H1 (cell line): ENCODE results near the gene MRPS10. TPM values are rescaled to one million over a fixed set of nuclear protein-coding genes. Genes with fewer than 3 reads are reported as not detected.

Source experiments
- CTCF ChIA-PET: fragments of 300-600 bp; sonication (Branson Sonifier 250); formaldehyde crosslinking; loops from one replicate; lab custom pipeline; 2021; ENCODE audit not compliant: partially characterized antibody; lab: Charles Lee
- POLR2A ChIA-PET: fragments of 300-600 bp; sonication (Branson Sonifier 250); formaldehyde crosslinking; loops from one replicate; lab custom pipeline; 2021; ENCODE audit warnings: inconsistent platforms; ENCODE audit not compliant: partially characterized antibody; lab: Charles Lee
- DNase-seq, 2 experiments: peaks; one replicate each; pipeline versions ENCODE4 v3.0.0 to v3.0.0-alpha.2; 2010 to 2022; ENCODE audit warnings: low spot score in 2 of 2, low read depth in 1 of 2, mixed read lengths in 1 of 2
- FAIRE-seq: peaks from 2 replicates; lab custom pipeline; 2011; peaks lifted over from hg19 to GRCh38; lab: Jason Lieb, UNC
- H2AFZ ChIP-seq: 2 replicates; pipeline ENCODE4 v1.8.1; 2012; ENCODE audit warnings: low read length, inconsistent platforms
- H2AK5ac ChIP-seq: 2 replicates; pipeline ENCODE4 v1.6.1; 2013; ENCODE audit warnings: low read depth, low read length
- H2BK120ac ChIP-seq: replicated peaks from 2 replicates; pipeline ENCODE3; 2013; ENCODE audit warnings: low read depth, low read length, inconsistent platforms
- H2BK12ac ChIP-seq: 2 replicates; pipeline ENCODE4 v1.6.1; 2013; ENCODE audit warnings: low read depth, low read length
- H2BK15ac ChIP-seq: 2 replicates; pipeline ENCODE4 v1.6.1; 2013; ENCODE audit warnings: low read length
- H2BK20ac ChIP-seq: 2 replicates; pipeline ENCODE4 v1.6.1; 2013; ENCODE audit warnings: low read length
- H2BK5ac ChIP-seq: 2 replicates; pipeline ENCODE4 v1.6.1; 2013; ENCODE audit warnings: low read depth, low read length
- H3K14ac ChIP-seq: 2 replicates; pipeline ENCODE4 v1.6.1; 2013; ENCODE audit warnings: inconsistent platforms; ENCODE audit not compliant: insufficient read length
- H3K18ac ChIP-seq: 2 replicates; pipeline ENCODE4 v1.6.1; 2013; ENCODE audit warnings: low read length; ENCODE audit errors: extremely low read depth
- H3K23ac ChIP-seq: 2 replicates; pipeline ENCODE4 v1.6.1; 2013; ENCODE audit warnings: inconsistent platforms; ENCODE audit not compliant: insufficient read length
- H3K23me2 ChIP-seq: 2 replicates; pipeline ENCODE4 v1.6.1; 2013; ENCODE audit warnings: low read depth, low read length
- H3K27ac ChIP-seq: 2 replicates; pipeline ENCODE4 v1.6.1; 2011; ENCODE audit warnings: low read depth, low read length, inconsistent platforms
- H3K27me3 ChIP-seq, 4 experiments: replicated peaks in 1 of 4; 1 replicate in 1 of 4; 2 replicates in 3 of 4; pipeline versions ENCODE4 v1.6.1 to v1.8.1; 2011 to 2013; ENCODE audit warnings: low read length in 3 of 4, mild to moderate bottlenecking in 3 of 4, inconsistent platforms in 2 of 4, mixed read lengths in 2 of 4, moderate library complexity in 1 of 4; ENCODE audit not compliant: control insufficient read depth in 3 of 4, insufficient read depth in 3 of 4; ENCODE audit errors: extremely low read depth in 1 of 4
- H3K36me3 ChIP-seq, 4 experiments: 2 replicates each; pipeline versions ENCODE4 v1.6.1 to v1.8.1; 2011 to 2013; ENCODE audit warnings: mild to moderate bottlenecking in 4 of 4, low read length in 3 of 4, moderate library complexity in 2 of 4, control low read depth in 1 of 4, inconsistent platforms in 1 of 4; ENCODE audit not compliant: insufficient read depth in 4 of 4, control insufficient read depth in 2 of 4
- H3K4ac ChIP-seq: replicated peaks from 2 replicates; pipeline ENCODE3; 2013; ENCODE audit warnings: low read length, low read depth, mixed read lengths, inconsistent platforms; ENCODE audit not compliant: insufficient read length
- H3K4me1 ChIP-seq, 4 experiments: replicated peaks in 1 of 4; 1 replicate in 1 of 4; 2 replicates in 3 of 4; pipeline versions ENCODE4 v1.6.1 to v1.8.1; 2011 to 2013; ENCODE audit warnings: low read length in 3 of 4, inconsistent platforms in 2 of 4, mixed read lengths in 1 of 4; ENCODE audit not compliant: insufficient read depth in 4 of 4, control insufficient read depth in 3 of 4
- H3K4me2 ChIP-seq, 2 experiments: 2 replicates each; pipeline versions ENCODE4 v1.6.1 to v1.8.1; 2011 to 2013; ENCODE audit warnings: low read depth in 2 of 2, low read length in 2 of 2, control low read depth in 1 of 2, inconsistent platforms in 1 of 2, mild to moderate bottlenecking in 1 of 2; ENCODE audit not compliant: insufficient read depth in 1 of 2
- H3K4me3 ChIP-seq, 4 experiments: fragments of 200-600, 300-600 bp in 1 of 4; sonication (generic), shearing (Covaris generic), sonication (Bioruptor Twin) in 1 of 4; 2 replicates each; pipeline versions ENCODE4 v1.5.1 to v1.8.1; 2011 to 2016; ENCODE audit warnings: low read length in 4 of 4, low read depth in 3 of 4, control low read depth in 2 of 4, inconsistent platforms in 2 of 4, mild to moderate bottlenecking in 2 of 4, mixed read lengths in 1 of 4, moderate library complexity in 1 of 4; ENCODE audit not compliant: insufficient read depth in 2 of 4; ENCODE audit errors: extremely low read depth in 1 of 4
- H3K56ac ChIP-seq: replicated peaks from 2 replicates; pipeline ENCODE3; 2013; ENCODE audit warnings: low read depth, mild to moderate bottlenecking, mixed read lengths, low read length, inconsistent platforms; ENCODE audit not compliant: insufficient read length
- H3K79me1 ChIP-seq: 2 replicates; pipeline ENCODE4 v1.6.1; 2013; ENCODE audit warnings: low read depth, low read length, control low read depth
- H3K79me2 ChIP-seq, 2 experiments: 2 replicates each; pipeline versions ENCODE4 v1.6.1 to v1.8.1; 2012 to 2013; ENCODE audit warnings: low read length in 2 of 2, mild to moderate bottlenecking in 2 of 2, inconsistent platforms in 1 of 2; ENCODE audit not compliant: insufficient read depth in 2 of 2, control insufficient read depth in 1 of 2
- H3K9ac ChIP-seq, 4 experiments: replicated peaks in 1 of 4; 1 replicate in 1 of 4; 2 replicates in 3 of 4; pipeline versions ENCODE4 v1.6.1 to v1.8.1; 2011 to 2013; ENCODE audit warnings: low read depth in 3 of 4, low read length in 3 of 4, control low read depth in 2 of 4, mild to moderate bottlenecking in 2 of 4, moderate library complexity in 2 of 4, inconsistent platforms in 1 of 4; ENCODE audit errors: extremely low read depth in 1 of 4
- H3K9me3 ChIP-seq, 2 experiments: 2 replicates each; pipeline versions ENCODE4 v1.6.1 to v1.8.1; 2012 to 2013; ENCODE audit warnings: mild to moderate bottlenecking in 2 of 2, moderate library complexity in 2 of 2, control low read depth in 1 of 2, inconsistent platforms in 1 of 2, low read depth in 1 of 2, low read length in 1 of 2, mixed read lengths in 1 of 2; ENCODE audit not compliant: insufficient read depth in 2 of 2
- H4K20me1 ChIP-seq, 2 experiments: replicated peaks in 1 of 2; 2 replicates each; pipeline versions ENCODE3 to v1.8.1; 2011 to 2013; ENCODE audit warnings: inconsistent platforms in 2 of 2, low read length in 2 of 2, mild to moderate bottlenecking in 1 of 2; ENCODE audit not compliant: insufficient read depth in 2 of 2, control insufficient read depth in 1 of 2
- H4K5ac ChIP-seq: 2 replicates; pipeline ENCODE4 v1.6.1; 2013; ENCODE audit warnings: low read length, low read depth, mixed read lengths, inconsistent platforms; ENCODE audit not compliant: insufficient read length
- H4K8ac ChIP-seq: 2 replicates; pipeline ENCODE4 v1.8.0; 2013; ENCODE audit warnings: mild to moderate bottlenecking, moderate library complexity, low read length, inconsistent platforms; ENCODE audit not compliant: insufficient read depth; ENCODE audit errors: extremely low read depth
- H4K91ac ChIP-seq: replicated peaks from 2 replicates; pipeline ENCODE3; 2013; ENCODE audit warnings: low read length, mixed read lengths, inconsistent platforms; ENCODE audit not compliant: insufficient read length
- CEBPB ChIP-seq: IDR thresholded peaks from 2 replicates; pipeline ENCODE4 v1.6.1; 2012; ENCODE audit warnings: low read depth, low read length
- TEAD4 ChIP-seq: IDR thresholded peaks from 2 replicates; pipeline ENCODE4 v1.6.1; 2012; ENCODE audit warnings: low read depth, low read length, inconsistent platforms, mixed read lengths
- WGBS, 2 experiments: shearing (Covaris generic) in 1 of 2; methylation state at CpG; one replicate each; pipeline versions ENCODE4 v1.1.6 to v1.1.7; 2013 to 2015; ENCODE audit warnings: low lambda C conversion rate in 2 of 2, mixed read lengths in 2 of 2, inconsistent platforms in 1 of 2, low coverage in 1 of 2, missing lambda C conversion rate in 1 of 2; ENCODE audit not compliant: insufficient replicate concordance in 2 of 2, insufficient coverage in 1 of 2, insufficient read length in 1 of 2; ENCODE audit errors: extremely low coverage in 1 of 2, missing lambda C conversion rate in 1 of 2; 5-methylcytosine and 5-hydroxymethylcytosine counted together
- polyA plus RNA-seq, 7 experiments: library from polyadenylated mRNA; depleted of rRNA in 3 of 7; stranded (reverse) in 5 of 7; unstranded in 2 of 7; fragments of >200 nt in 5 of 7; fragments of 200-250 nt in 2 of 7; gene quantifications; 1 replicate in 5 of 7; 2 replicates in 1 of 7; 4 replicates in 1 of 7; pipeline versions ENCODE4 v1.2.1 to v1.2.3, GENCODE V29; 2011 to 2013; ENCODE audit warnings: missing spikeins in 2 of 7, mixed read lengths in 2 of 7
- total RNA-seq: library from RNA; stranded (reverse); fragmentation: NEBNext Ultra II Directional; extraction: Animal tissue kit (Norgen Biotek cat#: 25700); gene quantifications from 2 replicates; pipeline ENCODE4 v1.2.1, GENCODE V29; 2021

The MRPS10 gene
- total and polyA plus RNA-seq, 2 of the 8 experiments (the other 6 are each of a cell fraction or from before 2014, with no cell fraction given): 20.5 to 33.6 TPM

DNA sequence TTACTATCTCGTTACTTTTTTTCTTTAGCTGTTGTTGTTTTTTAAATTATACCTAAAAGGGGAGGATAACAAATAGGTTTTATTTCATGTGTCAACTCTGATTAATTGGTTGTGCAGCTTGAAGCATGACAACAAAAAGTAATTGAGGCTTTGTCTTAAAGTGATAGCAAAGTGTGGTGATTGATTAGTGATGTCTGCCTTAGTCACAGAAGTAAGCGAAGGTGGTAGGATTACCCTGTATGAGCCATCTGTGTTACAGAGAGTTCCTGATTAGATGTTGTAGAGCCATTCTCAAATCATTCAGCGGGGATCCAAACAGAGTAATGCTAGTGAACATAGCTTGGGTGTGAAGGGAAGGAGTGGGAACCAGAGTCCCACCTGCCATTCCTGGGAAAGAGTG, 14.4 kb upstream of the MRPS10 start:
- no peak for FAIRE-seq
- Histone ChIP-seq H2BK20ac (no peak overlapping the region), H3K36me3 (peaks cover 0 to 41% (median 22%) of the 10 kb centered on the region in 4 experiments; a peak in 6 of 8 replicates), H3K4ac (no peak overlapping the region), H2BK5ac (no peak overlapping the region), H3K23me2 (no peaks in the 10 kb centered on the region), H2BK15ac (no peak overlapping the region), H3K56ac (no peak overlapping the region), H3K4me3 (no peak overlapping the region), H2BK120ac (no peak overlapping the region), H2AFZ (no peak overlapping the region), H3K18ac (no peak overlapping the region), H3K79me2 (no peaks in the 10 kb centered on the region), H3K14ac (no peak overlapping the region), H3K4me2 (no peak overlapping the region), H4K5ac (no peak overlapping the region), H3K4me1 (no peaks in the 10 kb centered on the region), H2BK12ac (no peak overlapping the region), H4K91ac (no peak overlapping the region), H3K27me3 (no peaks in the 10 kb centered on the region), H3K79me1 (no peaks in the 10 kb centered on the region), H4K20me1 (peaks cover 0 to 1% of the 10 kb centered on the region in 2 experiments), H2AK5ac (no peak overlapping the region), H3K9me3 (no peaks in the 10 kb centered on the region), H3K27ac (no peak overlapping the region), H3K9ac (no peak overlapping the region), H3K23ac (no peak overlapping the region), H4K8ac (no peak overlapping the region)
- no peak for DNase-seq
- WGBS, 2 experiments: 87% methylated on average over 3 of the region's 3 CpGs; no CpG with 5 or more reads in 1 of the 2 experiments
- no peak for TF ChIP-seq CEBPB
- no peak for TF ChIP-seq TEAD4
- ChIA-PET CTCF (interaction anchor here (0.6 to 2.0 kb wide), 6 partner anchors 10 to 1203 kb away, joined by 3 to 6 read pairs (median 4); no protein-coding TSS in a partner anchor), POLR2A (interaction anchor here (1.3 kb wide), 1 partner anchor 17 kb away, joined by 3 read pairs; no protein-coding TSS in a partner anchor)
